Neural cell (in vitro differentiated cells): Measurements from ENCODE around the gene KIR3DL3. TPM values are rescaled to one million over a fixed set of nuclear protein-coding genes. Genes with fewer than 3 reads are reported as not detected.

Experiments
- H2AFZ ChIP-seq: fragments of 200-600, 300-800 bp; sonication (generic), shearing (Covaris generic); 2 replicates; pipeline ENCODE4 v1.6.0; 2014; ENCODE audit warnings: low read depth, mild to moderate bottlenecking, antibody characterized with exemption, low read length, moderate library complexity
- H3F3A ChIP-seq: fragments of 200-600 bp; shearing (Covaris generic); 2 replicates; pipeline ENCODE4 v1.6.1; 2016; ENCODE audit warnings: mild to moderate bottlenecking, moderate library complexity, mixed read lengths, antibody characterized with exemption, low read length; ENCODE audit not compliant: insufficient read depth, poor library complexity, severe bottlenecking
- H3K27ac ChIP-seq: fragments of 200-600, 300-800 bp; sonication (generic), shearing (Covaris generic); 2 replicates; pipeline ENCODE4 v1.5.1; 2014; ENCODE audit warnings: mild to moderate bottlenecking, low read length, moderate library complexity
- H3K27me3 ChIP-seq: fragments of 300-800, 200-600 bp; sonication (generic), shearing (Covaris generic); 2 replicates; pipeline ENCODE4 v1.6.0; 2014; ENCODE audit warnings: mild to moderate bottlenecking, low read depth, low read length, moderate library complexity; ENCODE audit not compliant: insufficient read depth
- H3K36me3 ChIP-seq: fragments of 300-800, 200-600 bp; sonication (generic), shearing (Covaris generic); 2 replicates; pipeline ENCODE4 v1.5.1; 2014; ENCODE audit warnings: mild to moderate bottlenecking, antibody characterized with exemption, low read length, moderate library complexity; ENCODE audit not compliant: insufficient read depth
- H3K4me2 ChIP-seq: fragments of 300-800, 200-600 bp; sonication (generic), shearing (Covaris generic); 2 replicates; pipeline ENCODE4 v1.6.0; 2014; ENCODE audit warnings: mild to moderate bottlenecking, low read length
- H3K4me3 ChIP-seq: fragments of 300-800, 200-600 bp; sonication (generic), shearing (Covaris generic); 2 replicates; pipeline ENCODE4 v1.5.1; 2014; ENCODE audit warnings: mild to moderate bottlenecking, low read length, moderate library complexity
- H3K79me2 ChIP-seq: fragments of 200-600 bp; shearing (Covaris generic); replicated peaks from 2 replicates; pipeline ENCODE4 v1.6.0; 2014; ENCODE audit warnings: mild to moderate bottlenecking, low read length, moderate library complexity; ENCODE audit not compliant: insufficient read depth
- H3K9ac ChIP-seq: fragments of 300-800, 200-600 bp; sonication (generic), shearing (Covaris generic); 2 replicates; pipeline ENCODE4 v1.6.1; 2016; ENCODE audit warnings: mild to moderate bottlenecking, low read length, mixed read lengths
- H3K9me2 ChIP-seq: fragments of 200-600 bp; shearing (Covaris generic); 2 replicates; pipeline ENCODE4 v1.6.1; 2016; ENCODE audit warnings: mild to moderate bottlenecking, low read length, mixed read lengths; ENCODE audit not compliant: insufficient read depth
- H3K9me3 ChIP-seq: fragments of 200-600, 300-800 bp; sonication (generic), shearing (Covaris generic); 2 replicates; pipeline ENCODE4 v1.6.1; 2016; ENCODE audit warnings: mild to moderate bottlenecking, mixed run types, low read length, moderate library complexity, mixed read lengths
- H4K20me1 ChIP-seq: fragments of 200-600 bp; shearing (Covaris generic); 2 replicates; pipeline ENCODE4 v1.6.1; 2016; ENCODE audit warnings: mild to moderate bottlenecking, mixed run types; ENCODE audit not compliant: insufficient read depth
- CTCF ChIP-seq: fragments of 450-650 bp; IDR thresholded peaks from 2 replicates; pipeline ENCODE4 v1.5.1; 2014; ENCODE audit warnings: antibody characterized with exemption, mild to moderate bottlenecking, moderate library complexity; ENCODE audit not compliant: poor library complexity, severe bottlenecking
- EP300 ChIP-seq: fragments of 450-650 bp; conservative IDR thresholded peaks from 2 replicates; pipeline ENCODE4 v1.6.1; 2014; ENCODE audit warnings: antibody characterized with exemption, mild to moderate bottlenecking, moderate library complexity; ENCODE audit not compliant: poor library complexity, severe bottlenecking
- EZH2 ChIP-seq: fragments of 200-600, 300-800 bp; shearing (Covaris generic), sonication (generic); IDR thresholded peaks from 2 replicates; pipeline ENCODE4 v1.6.1; 2014; ENCODE audit warnings: antibody characterized with exemption, low read length, borderline replicate concordance, mild to moderate bottlenecking; ENCODE audit not compliant: insufficient read depth, poor library complexity, severe bottlenecking
- MXI1 ChIP-seq: fragments of 450-650 bp; conservative IDR thresholded peaks from 2 replicates; pipeline ENCODE4 v1.6.1; 2014; ENCODE audit warnings: antibody characterized with exemption, mild to moderate bottlenecking; ENCODE audit not compliant: poor library complexity, severe bottlenecking
- POLR2AphosphoS5 ChIP-seq: IDR thresholded peaks from 2 replicates; pipeline ENCODE4 v1.6.1; 2012
- RAD21 ChIP-seq: fragments of 450-650 bp; conservative IDR thresholded peaks from 2 replicates; pipeline ENCODE4 v1.6.1; 2014; ENCODE audit warnings: antibody characterized with exemption, mild to moderate bottlenecking, moderate library complexity
- REST ChIP-seq: IDR thresholded peaks from 2 replicates; pipeline ENCODE4 v1.6.1; 2012; ENCODE audit warnings: borderline replicate concordance
- SMC3 ChIP-seq: fragments of 450-650 bp; conservative IDR thresholded peaks from 2 replicates; pipeline ENCODE4 v1.6.1; 2014; ENCODE audit warnings: antibody characterized with exemption, mild to moderate bottlenecking, moderate library complexity; ENCODE audit not compliant: poor library complexity
- TAF1 ChIP-seq: IDR thresholded peaks from 2 replicates; pipeline ENCODE4 v1.6.1; 2012; ENCODE audit warnings: low read depth
- polyA plus RNA-seq: library from polyadenylated mRNA; depleted of rRNA; stranded (reverse); fragments of >200 nt; gene quantifications from 2 replicates; pipeline ENCODE4 v1.2.3, GENCODE V29; 2014

The KIR3DL3 gene
- polyA plus RNA-seq, 1 donor from 2014 or later, result not detected

- Histone ChIP-seq H3K27me3 (no peaks in the 10 kb centered on the region), H3K9me2 (no peaks in the 10 kb centered on the region), H3K36me3 (no peaks in the 10 kb centered on the region), H3K9me3 (peaks cover 3% of the 10 kb centered on the region), H3K9ac (no peak overlapping the region), H2AFZ (no peak overlapping the region), H4K20me1 (no peaks in the 10 kb centered on the region), H3K4me3 (no peak overlapping the region), H3F3A (no peaks in the 10 kb centered on the region), H3K4me2 (no peak overlapping the region), H3K79me2 (no peaks in the 10 kb centered on the region), H3K27ac (no peak overlapping the region)
- no peak for TF ChIP-seq CTCF
- TF ChIP-seq REST, result no peak
- no peak for TF ChIP-seq MXI1
- no peak for TF ChIP-seq EP300
- no peak for TF ChIP-seq TAF1
- TF ChIP-seq SMC3, result no peak
- no peak for TF ChIP-seq RAD21
- TF ChIP-seq EZH2, result no peak
- no peak for TF ChIP-seq POLR2AphosphoS5
These were observed 32.0 kb upstream of the KIR3DL3 start for GRCh38 chr19:54692298-54692615.

- no peak for TF ChIP-seq CTCF
- TF ChIP-seq EP300, result no peak
- TF ChIP-seq REST, result no peak
- TF ChIP-seq TAF1, result no peak
- TF ChIP-seq POLR2AphosphoS5, result no peak
- TF ChIP-seq RAD21, result no peak
- Histone ChIP-seq H3K9ac (no peak overlapping the region), H3K27ac (no peak overlapping the region), H3F3A (no peaks in the 10 kb centered on the region), H4K20me1 (no peaks in the 10 kb centered on the region), H3K9me2 (no peaks in the 10 kb centered on the region), H3K79me2 (no peaks in the 10 kb centered on the region), H3K27me3 (no peaks in the 10 kb centered on the region), H3K4me3 (no peak overlapping the region), H3K4me2 (no peak overlapping the region), H3K9me3 (peaks cover 3% of the 10 kb centered on the region), H2AFZ (no peak overlapping the region), H3K36me3 (no peaks in the 10 kb centered on the region)
These were observed 29.6 kb upstream of the KIR3DL3 start for GRCh38 chr19:54694648-54695047.
